B cell (primary cell): ENCODE measurements around the gene ADGRV1. TPM values are rescaled to one million over a fixed set of nuclear protein-coding genes. Genes with fewer than 3 reads are reported as not detected.
"Not testable (repeated sequence)": the region's sequence is repeated elsewhere in the genome, so short reads cannot be mapped to it uniquely, and the experiment has no call there.

Source experiments
- ATAC-seq: fragments of 200-7000 bp; cut with Tn5 transposase; one replicate; pipeline ENCODE4 v1.10.0; 2021; ENCODE audit warnings: low read depth, mild to moderate bottlenecking, moderate number of reproducible peaks, moderate library complexity
- CTCF ChIA-PET: fragments of 350-600 bp; sonication (Branson Sonifier 250); formaldehyde crosslinking; loops from one replicate; lab custom pipeline; 2021; ENCODE audit warnings: antibody characterized with exemption, inconsistent platforms; lab: Charles Lee
- POLR2A ChIA-PET: fragments of 350-600 bp; sonication (Branson Sonifier 250); formaldehyde crosslinking; loops from one replicate; lab custom pipeline; 2021; ENCODE audit warnings: antibody characterized with exemption; lab: Charles Lee
- DNase-seq: peaks from one replicate; pipeline ENCODE4 v3.0.0; 2013
- H2AFZ ChIP-seq: 2 replicates; pipeline ENCODE4 v1.6.1; 2012; ENCODE audit warnings: mild to moderate bottlenecking, low read depth, low read length; ENCODE audit not compliant: insufficient read depth, poor library complexity, severe bottlenecking
- H3K27ac ChIP-seq, 2 donors: 1 replicate in 1 of 2; 2 replicates in 1 of 2; pipeline ENCODE4 v1.5.1; 2012 to 2013; ENCODE audit warnings: low read length in 2 of 2, mild to moderate bottlenecking in 2 of 2, moderate library complexity in 1 of 2
- H3K27me3 ChIP-seq, 4 experiments: fragments of 200-600 bp in 1 of 4; sonication (generic) in 1 of 4; replicated peaks in 1 of 4; 1 replicate in 2 of 4; 2 replicates in 2 of 4; pipeline versions ENCODE4 v1.6.1 to v1.7.0; 2013 to 2016; ENCODE audit warnings: low read length in 3 of 4, mild to moderate bottlenecking in 2 of 4, mixed read lengths in 1 of 4, moderate library complexity in 1 of 4; ENCODE audit not compliant: insufficient read depth in 4 of 4, control insufficient read depth in 3 of 4; ENCODE audit errors: control extremely low read depth in 1 of 4
- H3K36me3 ChIP-seq, 2 experiments: replicated peaks in 1 of 2; 1 replicate in 1 of 2; 2 replicates in 1 of 2; pipeline versions ENCODE4 v1.6.1 to v1.7.1; 2013; ENCODE audit warnings: low read length in 1 of 2; ENCODE audit not compliant: insufficient read depth in 2 of 2, control insufficient read depth in 1 of 2; ENCODE audit errors: control extremely low read depth in 1 of 2, extremely low read depth in 1 of 2
- H3K4me1 ChIP-seq, 2 donors: fragments of 200-600 bp in 1 of 2; sonication (generic) in 1 of 2; 1 replicate in 1 of 2; 2 replicates in 1 of 2; pipeline versions ENCODE4 v1.5.1 to v1.6.1; 2013 to 2017; ENCODE audit warnings: low read length in 2 of 2; ENCODE audit not compliant: control insufficient read depth in 2 of 2, insufficient read depth in 2 of 2
- H3K4me2 ChIP-seq: replicated peaks from 2 replicates; pipeline ENCODE3; 2012; ENCODE audit warnings: mild to moderate bottlenecking, low read depth, low read length; ENCODE audit not compliant: poor library complexity, severe bottlenecking
- H3K4me3 ChIP-seq, 5 experiments: fragments of 200-600 bp in 1 of 5; sonication (generic) in 1 of 5; 1 replicate in 3 of 5; 2 replicates in 2 of 5; pipeline versions ENCODE4 v1.5.1 to v1.7.0; 2011 to 2016; ENCODE audit warnings: low read length in 4 of 5, mild to moderate bottlenecking in 4 of 5, low read depth in 2 of 5, control low read depth in 1 of 5, moderate library complexity in 1 of 5; ENCODE audit not compliant: insufficient read depth in 1 of 5; ENCODE audit errors: control extremely low read depth in 1 of 5, extremely low read depth in 1 of 5
- H3K79me2 ChIP-seq: fragments of 200-600 bp; sonication (generic); one replicate; pipeline ENCODE4 v1.6.0; 2016; ENCODE audit warnings: low read length; ENCODE audit not compliant: control insufficient read depth, insufficient read depth
- H3K9ac ChIP-seq: fragments of 200-600 bp; sonication (generic); 2 replicates; pipeline ENCODE4 v1.6.1; 2017; ENCODE audit warnings: mild to moderate bottlenecking, low read length, moderate library complexity
- H3K9me3 ChIP-seq, 3 donors: one replicate each; pipeline versions ENCODE4 v1.6.1 to v1.7.1; 2013; ENCODE audit warnings: low read length in 2 of 3; ENCODE audit not compliant: control insufficient read depth in 2 of 3, insufficient read depth in 1 of 3; ENCODE audit errors: control extremely low read depth in 1 of 3
- H4K20me1 ChIP-seq: 2 replicates; pipeline ENCODE4 v1.6.0; 2012; ENCODE audit warnings: mild to moderate bottlenecking, low read length; ENCODE audit not compliant: insufficient read depth, control insufficient read depth, poor library complexity, severe bottlenecking
- H3K27ac Mint-ChIP-seq: one replicate; pipeline ENCODE4 v1.8.0; 2021; ENCODE audit warnings: mixed read lengths
- H3K27me3 Mint-ChIP-seq: one replicate; pipeline ENCODE4 v1.8.0; 2021; ENCODE audit warnings: mixed read lengths
- H3K4me1 Mint-ChIP-seq: one replicate; pipeline ENCODE4 v1.8.0; 2021; ENCODE audit warnings: mixed read lengths
- H3K4me3 Mint-ChIP-seq: one replicate; pipeline ENCODE4 v1.8.0; 2021; ENCODE audit warnings: mixed read lengths
- H3K9me3 Mint-ChIP-seq: one replicate; pipeline ENCODE4 v1.8.0; 2022; ENCODE audit warnings: mixed read lengths; ENCODE audit not compliant: insufficient read depth
- EZH2 ChIP-seq: IDR thresholded peaks from 2 replicates; pipeline ENCODE4 v1.6.1; 2012; ENCODE audit warnings: borderline replicate concordance, low read depth, mild to moderate bottlenecking, moderate library complexity, low read length; ENCODE audit not compliant: insufficient read depth, poor library complexity, severe bottlenecking
- WGBS: methylation state at CpG from one replicate; pipeline ENCODE4 v1.1.5; 2013; ENCODE audit warnings: missing lambda C conversion rate; ENCODE audit not compliant: insufficient coverage; 5-methylcytosine and 5-hydroxymethylcytosine counted together
- intact Hi-C: fragments of 100-400 bp; cut with micrococcal nuclease; formaldehyde crosslinking; loops from one replicate; pipeline ENCODE4 v1.10.0; 2022
- polyA plus RNA-seq: library from polyadenylated mRNA; depleted of rRNA; stranded (reverse); fragments of >200 nt; gene quantifications from 2 replicates; pipeline ENCODE4 v1.2.3, GENCODE V29; 2012
- total RNA-seq, 2 donors: library from RNA; stranded (reverse); fragments of 120-200 nt in 1 of 2; gene quantifications; 1 replicate in 1 of 2; 2 replicates in 1 of 2; pipeline versions ENCODE4 v1.2.3 to v1.2.4, GENCODE V29; 2013 to 2022
- TF ChIP-seq, protein P1 (sequence below): fragments of 200-600 bp; IDR thresholded peaks from one replicate; pipeline ENCODE4 v1.8.0; 2022; ENCODE audit warnings: antibody characterized with exemption, mild to moderate bottlenecking

The ADGRV1 gene
- total and polyA plus RNA-seq, 2 donors (not counting 1 experiment from before 2014, with no cell fraction given), result 0.07 TPM; not detected in 1

DNA sequence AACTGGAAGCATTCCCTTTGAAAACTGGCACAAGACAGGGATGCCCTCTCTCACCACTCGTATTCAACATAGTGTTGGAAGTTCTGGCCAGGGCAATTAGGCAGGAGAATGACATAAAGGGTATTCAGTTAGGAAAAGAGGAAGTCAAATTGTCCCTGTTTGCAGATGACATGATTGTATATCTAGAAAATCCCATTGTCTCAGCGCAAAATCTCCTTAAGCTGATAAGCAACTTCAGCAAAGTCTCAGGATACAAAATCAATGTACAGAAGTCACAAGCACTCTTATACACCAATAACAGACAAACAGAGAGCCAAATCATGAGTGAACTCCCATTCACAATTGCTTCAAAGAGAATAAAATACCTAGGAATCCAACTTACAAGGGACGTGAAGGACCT lies 128.9 kb downstream of the ADGRV1 start:
- WGBS, result no CpG with 5 or more reads among the region's 3 CpGs
- H3K4me3 Mint-ChIP-seq, H3K27me3 Mint-ChIP-seq, H3K4me1 ChIP-seq, CTCF ChIA-PET, H3K79me2 ChIP-seq, ATAC-seq, DNase-seq, H3K4me1 Mint-ChIP-seq, H3K36me3 ChIP-seq, H3K9me3 Mint-ChIP-seq, H3K27me3 ChIP-seq, H4K20me1 ChIP-seq, intact Hi-C loops, H3K4me2 ChIP-seq, H2AFZ ChIP-seq, H3K27ac ChIP-seq, H3K9ac ChIP-seq, H3K9me3 ChIP-seq, H3K27ac Mint-ChIP-seq, POLR2A ChIA-PET, H3K4me3 ChIP-seq: not testable (repeated sequence)

GRCh38 chr5:90689064-90689463 lies 130.5 kb downstream of the ADGRV1 start:
- no peaks in the 10 kb centered on the region for H3K9me3 Mint-ChIP-seq

More at GRCh38 chr5:90689064-90689463, 130.5 kb downstream of the ADGRV1 start:
- Histone ChIP-seq H3K36me3 (no peaks in the 10 kb centered on the region), H3K27me3 (no peaks in the 10 kb centered on the region), H3K79me2 (no peaks in the 10 kb centered on the region), H3K27ac (no peak overlapping the region), H3K4me1 (no peaks in the 10 kb centered on the region), H4K20me1 (no peaks in the 10 kb centered on the region), H3K9me3 (no peaks in the 10 kb centered on the region), H3K9ac (no peak overlapping the region), H3K4me3 (no peak overlapping the region), H3K4me2 (no peak overlapping the region), H2AFZ (no peak overlapping the region)
- no CpG with 5 or more reads among the region's 2 CpGs for WGBS
- DNase-seq (no peak), ATAC-seq (no peak)
- no peak for TF ChIP-seq EZH2
- TF ChIP-seq, protein P1, sequence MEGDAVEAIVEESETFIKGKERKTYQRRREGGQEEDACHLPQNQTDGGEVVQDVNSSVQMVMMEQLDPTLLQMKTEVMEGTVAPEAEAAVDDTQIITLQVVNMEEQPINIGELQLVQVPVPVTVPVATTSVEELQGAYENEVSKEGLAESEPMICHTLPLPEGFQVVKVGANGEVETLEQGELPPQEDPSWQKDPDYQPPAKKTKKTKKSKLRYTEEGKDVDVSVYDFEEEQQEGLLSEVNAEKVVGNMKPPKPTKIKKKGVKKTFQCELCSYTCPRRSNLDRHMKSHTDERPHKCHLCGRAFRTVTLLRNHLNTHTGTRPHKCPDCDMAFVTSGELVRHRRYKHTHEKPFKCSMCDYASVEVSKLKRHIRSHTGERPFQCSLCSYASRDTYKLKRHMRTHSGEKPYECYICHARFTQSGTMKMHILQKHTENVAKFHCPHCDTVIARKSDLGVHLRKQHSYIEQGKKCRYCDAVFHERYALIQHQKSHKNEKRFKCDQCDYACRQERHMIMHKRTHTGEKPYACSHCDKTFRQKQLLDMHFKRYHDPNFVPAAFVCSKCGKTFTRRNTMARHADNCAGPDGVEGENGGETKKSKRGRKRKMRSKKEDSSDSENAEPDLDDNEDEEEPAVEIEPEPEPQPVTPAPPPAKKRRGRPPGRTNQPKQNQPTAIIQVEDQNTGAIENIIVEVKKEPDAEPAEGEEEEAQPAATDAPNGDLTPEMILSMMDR, result no peak
- ChIA-PET POLR2A (no interaction called here), CTCF (no interaction called here)
- intact Hi-C loops, result no loop called here
- Mint-ChIP-seq H3K4me1 (no peaks in the 10 kb centered on the region), H3K4me3 (no peak overlapping the region), H3K27me3 (no peaks in the 10 kb centered on the region), H3K27ac (no peak overlapping the region)
